K562 (cell line): ENCODE measurements around the gene SLC39A11. TPM values are rescaled to one million over a fixed set of nuclear protein-coding genes. Genes with fewer than 3 reads are reported as not detected.

Experiments used
- ATAC-seq: fragments of 200-7000 bp; cut with Tn5 transposase; 3 replicates; pipeline ENCODE4 v1.9.1; 2020; ENCODE audit warnings: moderate library complexity
- BruUV-seq: library from RNA; stranded (reverse); fragments of 400-500 nt; replicated peaks from 2 replicates; lab custom pipeline; 2021; lab: Mats Ljungman, UMichigan
- CTCF ChIA-PET: fragments of 300-600 bp; formaldehyde crosslinking; extraction: SDS; loops from one replicate; lab custom pipeline; 2021; ENCODE audit warnings: low intra/inter-chr PET ratio; lab: Yijun Ruan, JAX
- POLR2A ChIA-PET: fragments of 300-600, 350-650 bp; sonication (Branson Sonifier 250); formaldehyde crosslinking; extraction: SDS; loops from one replicate; lab custom pipeline; 2021; ENCODE audit warnings: antibody characterized with exemption, inconsistent platforms; lab: Yijun Ruan, JAX
- DNase-seq, 4 experiments: peaks; one replicate each; pipeline versions ENCODE4 v3.0.0 to v3.0.0-alpha.2; 2011 to 2018; ENCODE audit warnings: low spot score in 3 of 4, mixed read lengths in 3 of 4; ENCODE audit errors: extremely low read depth in 1 of 4
- FAIRE-seq: peaks from 2 replicates; lab custom pipeline; 2011; peaks lifted over from hg19 to GRCh38; lab: Jason Lieb, UNC
- H2AFZ ChIP-seq: 2 replicates; pipeline ENCODE4 v1.6.0; 2011; ENCODE audit warnings: low read depth, low read length, control low read depth, inconsistent platforms
- H3K27ac ChIP-seq: fragments of 200-600 bp; 3 replicates; pipeline ENCODE4 v1.8.0; 2011; ENCODE audit warnings: low read depth, mild to moderate bottlenecking, control low read depth, inconsistent platforms, low read length, moderate library complexity, mixed read lengths; ENCODE audit errors: extremely low read depth
- H3K27me3 ChIP-seq, 2 experiments: fragments of 300-600 bp in 1 of 2; 2 replicates in 1 of 2; 3 replicates in 1 of 2; pipeline versions ENCODE4 v1.6.0 to v1.8.0; 2011; ENCODE audit warnings: inconsistent platforms in 2 of 2, low read length in 2 of 2, mild to moderate bottlenecking in 1 of 2, mixed read lengths in 1 of 2, moderate library complexity in 1 of 2; ENCODE audit not compliant: control insufficient read depth in 2 of 2, insufficient read depth in 2 of 2
- H3K36me3 ChIP-seq: fragments of 300-600 bp; 3 replicates; pipeline ENCODE4 v1.8.0; 2011; ENCODE audit warnings: mild to moderate bottlenecking, low read length, inconsistent platforms; ENCODE audit not compliant: control insufficient read depth, insufficient read depth
- H3K4me1 ChIP-seq, 2 experiments: fragments of 200-600 bp in 1 of 2; replicated peaks in 1 of 2; 2 replicates in 1 of 2; 3 replicates in 1 of 2; pipeline versions ENCODE4 v1.5.1 to v1.8.0; 2011; ENCODE audit warnings: inconsistent platforms in 2 of 2, low read length in 2 of 2, mild to moderate bottlenecking in 1 of 2, mixed read lengths in 1 of 2, moderate library complexity in 1 of 2; ENCODE audit not compliant: control insufficient read depth in 2 of 2, insufficient read depth in 2 of 2
- H3K4me2 ChIP-seq: 2 replicates; pipeline ENCODE4 v1.6.1; 2011; ENCODE audit warnings: low read length, control low read depth, inconsistent platforms, mixed read lengths; ENCODE audit not compliant: insufficient read depth
- H3K4me3 ChIP-seq: fragments of 200-600 bp; sonication (generic), shearing (Covaris generic); 2 replicates; pipeline ENCODE4 v1.5.1; 2016; ENCODE audit warnings: control low read depth, inconsistent platforms
- H3K79me2 ChIP-seq: fragments of 200-600 bp; 3 replicates; pipeline ENCODE4 v1.8.0; 2011; ENCODE audit warnings: low read length, inconsistent platforms; ENCODE audit not compliant: control insufficient read depth, insufficient read depth
- H3K9ac ChIP-seq, 2 experiments: 2 replicates each; pipeline versions ENCODE4 v1.6.0 to v1.6.1; 2011; ENCODE audit warnings: low read depth in 2 of 2, low read length in 2 of 2, control low read depth in 1 of 2, inconsistent platforms in 1 of 2, mild to moderate bottlenecking in 1 of 2, mixed read lengths in 1 of 2; ENCODE audit not compliant: insufficient read depth in 1 of 2
- H3K9me1 ChIP-seq: one replicate; pipeline ENCODE4 v1.6.0; 2011; ENCODE audit warnings: inconsistent platforms, mild to moderate bottlenecking, low read length, moderate library complexity; ENCODE audit not compliant: control insufficient read depth, insufficient read depth
- H3K9me3 ChIP-seq: replicated peaks from 2 replicates; pipeline ENCODE4 v1.5.1; 2011; ENCODE audit warnings: low read depth, low read length, inconsistent platforms; ENCODE audit not compliant: control insufficient read depth, insufficient read depth
- H4K20me1 ChIP-seq: replicated peaks from 2 replicates; pipeline ENCODE4 v1.6.1; 2011; ENCODE audit warnings: low read length, inconsistent platforms, mixed read lengths; ENCODE audit not compliant: control insufficient read depth, insufficient read depth
- BRD4 ChIP-seq: fragments of 200-600 bp; sonication (generic); IDR thresholded peaks from 2 replicates; pipeline ENCODE4 v1.6.1; 2017; ENCODE audit warnings: inconsistent platforms
- CC2D1A ChIP-seq: fragments of 450-650 bp; IDR thresholded peaks from 2 replicates; pipeline ENCODE4 v1.6.1; 2017; ENCODE audit warnings: mild to moderate bottlenecking
- CHAMP1 ChIP-seq: fragments of 450-650 bp; IDR thresholded peaks from 2 replicates; pipeline ENCODE4 v1.6.1; 2016; ENCODE audit warnings: mild to moderate bottlenecking
- CHD2 ChIP-seq: IDR thresholded peaks from 2 replicates; pipeline ENCODE4 v1.6.1; 2011; ENCODE audit warnings: low read depth, low read length
- ELF1 ChIP-seq: fragments of 200-800 bp; sonication (Bioruptor generic); IDR thresholded peaks from 2 replicates; pipeline ENCODE4 v1.6.1; 2016; ENCODE audit warnings: missing genetic modification characterization, missing compliant biosample characterization
- FOXK2 ChIP-seq, 2 experiments: fragments of 450-650 bp; IDR thresholded peaks in 1 of 2; conservative IDR thresholded peaks in 1 of 2; 2 replicates each; pipeline ENCODE4 v1.6.1; 2016; ENCODE audit warnings: low read depth in 2 of 2, mild to moderate bottlenecking in 1 of 2
- GATAD2B ChIP-seq: fragments of 450-650 bp; IDR thresholded peaks from 2 replicates; pipeline ENCODE4 v1.6.1; 2017; ENCODE audit warnings: mild to moderate bottlenecking, borderline replicate concordance
- MEIS2 ChIP-seq: fragments of 450-650 bp; IDR thresholded peaks from 2 replicates; pipeline ENCODE4 v1.6.1; 2014; ENCODE audit warnings: mild to moderate bottlenecking; ENCODE audit not compliant: partially characterized antibody
- RAD21 ChIP-seq, 2 experiments: fragments of 250-450 bp in 1 of 2; fragments of 450-650 bp in 1 of 2; sonication (Bioruptor Pico) in 1 of 2; formaldehyde crosslinking in 1 of 2; IDR thresholded peaks in 1 of 2; conservative IDR thresholded peaks in 1 of 2; 2 replicates each; pipeline versions ENCODE4 v1.4.0 to v1.8.0; 2020 to 2022; ENCODE audit warnings: mild to moderate bottlenecking in 2 of 2, moderate library complexity in 1 of 2
- SIRT6 ChIP-seq: IDR thresholded peaks from one replicate; pipeline ENCODE4 v1.6.1; 2012; ENCODE audit warnings: low read depth, mild to moderate bottlenecking, control low read depth, inconsistent platforms, low read length, moderate library complexity
- SOX6 ChIP-seq: fragments of 450-650 bp; IDR thresholded peaks from 2 replicates; pipeline ENCODE4 v1.6.1; 2014; ENCODE audit warnings: mild to moderate bottlenecking
- SP1 ChIP-seq: sonication (generic); formaldehyde crosslinking; IDR thresholded peaks from 2 replicates; pipeline ENCODE4 v1.8.1; 2022; ENCODE audit warnings: mild to moderate bottlenecking, missing genetic modification reagents
- ZNF12 ChIP-seq: sonication (generic); formaldehyde crosslinking; IDR thresholded peaks from 2 replicates; pipeline ENCODE4 v1.4.0; 2020; ENCODE audit warnings: mild to moderate bottlenecking, missing genetic modification reagents
- ZNF140 ChIP-seq: fragments of 250-450 bp; sonication (Bioruptor Pico); IDR thresholded peaks from 2 replicates; pipeline ENCODE4 v1.8.0; 2021; ENCODE audit warnings: moderate library complexity, mild to moderate bottlenecking, inconsistent platforms
- ZNF146 ChIP-seq: IDR thresholded peaks from one replicate; pipeline ENCODE4 v1.6.1; 2018; ENCODE audit warnings: missing compliant biosample characterization; ENCODE audit not compliant: unreplicated experiment
- ZNF561 ChIP-seq: fragments of 450-650 bp; formaldehyde crosslinking; conservative IDR thresholded peaks from 2 replicates; pipeline ENCODE4 v1.4.0; 2020; ENCODE audit warnings: mild to moderate bottlenecking, moderate library complexity
- ZNF589 ChIP-seq: fragments of 200-800 bp; sonication (Bioruptor generic); IDR thresholded peaks from 2 replicates; pipeline ENCODE4 v1.6.1; 2016; ENCODE audit warnings: low read depth, missing genetic modification characterization, missing compliant biosample characterization
- ZNF766 ChIP-seq: fragments of 200-800 bp; sonication (Bioruptor generic); conservative IDR thresholded peaks from 2 replicates; pipeline ENCODE4 v1.6.1; 2016; ENCODE audit warnings: missing genetic modification characterization, missing compliant biosample characterization
- ZNF79 ChIP-seq: fragments of 250-450 bp; sonication (Bioruptor Pico); IDR thresholded peaks from 2 replicates; pipeline ENCODE4 v1.4.0; 2020; ENCODE audit warnings: low read depth, mild to moderate bottlenecking, moderate library complexity
- WGBS: fragments of 100-300 bp; shearing (Covaris generic); methylation state at CpG from one replicate; pipeline ENCODE4 v1.1.6; 2016; ENCODE audit warnings: low coverage, mixed read lengths; ENCODE audit not compliant: insufficient coverage; ENCODE audit errors: missing lambda C conversion rate; 5-methylcytosine and 5-hydroxymethylcytosine counted together
- in situ Hi-C: fragments of 300-500 bp; cut with MboI; formaldehyde crosslinking; loops from 4 replicates; pipeline ENCODE4 v1.15.0; 2018; ENCODE audit warnings: inconsistent platforms, mixed read lengths
- intact Hi-C: fragments of 100-400 bp; cut with micrococcal nuclease; formaldehyde crosslinking; loops from 2 replicates; pipeline ENCODE4 v1.14.2; 2022
- polyA plus RNA-seq, 8 experiments: library from polyadenylated mRNA; depleted of rRNA in 4 of 8; stranded (reverse) in 5 of 8; unstranded in 3 of 8; fragments of >200 nt; fragmentation: Nextera tagmentation in 2 of 8; fragmentation: Illumina TruSeq in 1 of 8; extraction: Ambion mirVana in 2 of 8; extraction: Trizol in 1 of 8; gene quantifications; 2 replicates each; pipeline versions ENCODE4 v1.2.1 to v1.2.3, GENCODE V29; 2011 to 2014; ENCODE audit warnings: inconsistent platforms in 1 of 8, missing spikeins in 1 of 8
- total RNA-seq, 7 experiments: library from RNA; depleted of rRNA in 6 of 7; stranded (reverse); fragments of >200 nt in 6 of 7; fragmentation: Illumina TruSeq in 2 of 7; extraction: Trizol in 2 of 7; gene quantifications; 2 replicates each; pipeline versions ENCODE4 v1.2.1 to v1.2.3, GENCODE V29; 2011 to 2021; ENCODE audit warnings: low replicate concordance in 1 of 7
- TF ChIP-seq, protein P1 (sequence below): sonication (generic); formaldehyde crosslinking; IDR thresholded peaks from 2 replicates; pipeline ENCODE4 v1.8.1; 2022; ENCODE audit warnings: missing genetic modification reagents

The SLC39A11 gene
- total and polyA plus RNA-seq, 9 of the 15 experiments (the other 6 are each of a cell fraction or from before 2014, with no cell fraction given) = 10.5 to 26.4 (median 13.4) TPM

GRCh38 chr17:72898725-72899124, 193.8 kb downstream of the SLC39A11 start:
- H3K79me2 ChIP-seq = no peaks in the 10 kb centered on the region
- ChIA-PET POLR2A (interaction anchor here (1.3 kb wide), 1 partner anchor 8 kb away, joined by 3 read pairs; no protein-coding TSS in a partner anchor), CTCF (no interaction called here)
- no peaks in the 10 kb centered on the region for H3K9me1 ChIP-seq
- in situ Hi-C loops (no loop called here), intact Hi-C loops (no loop called here)
- WGBS = 71% methylated on average over 9 of the region's 9 CpGs
- H3K36me3 ChIP-seq = no peaks in the 10 kb centered on the region; the same call in 2 of the 3 replicates
- ATAC-seq (no peak), FAIRE-seq (no peak), DNase-seq (no peak)
- H3K9me3 ChIP-seq = no peaks in the 10 kb centered on the region
- peaks cover 5 to 17% of the 10 kb centered on the region in 2 experiments; a peak in 4 of 5 replicates for H3K4me1 ChIP-seq
- no peak overlapping the region for H3K27ac ChIP-seq
- H2AFZ ChIP-seq = no peak overlapping the region
- TF ChIP-seq CHD2 = no peak
- no peak for TF ChIP-seq SOX6
- TF ChIP-seq ZNF146 (CRISPR knock-in tag) = no peak
- TF ChIP-seq CHAMP1 = no peak
- TF ChIP-seq ZNF12 (CRISPR knock-in tag) = no peak
- TF ChIP-seq FOXK2 (conservative IDR thresholded peaks at IDR 0.05 in 1 of 2, IDR thresholded peaks at IDR 0.05 in 1 of 2; ENCODE audit: low read depth in 2 of 2) = no peak
- TF ChIP-seq GATAD2B = no peak
- no peak for TF ChIP-seq CC2D1A
- TF ChIP-seq SIRT6 = no peak
- no peak for TF ChIP-seq ZNF589
- TF ChIP-seq ZNF140 (CRISPR knock-in tag) = no peak
- TF ChIP-seq, protein P1, sequence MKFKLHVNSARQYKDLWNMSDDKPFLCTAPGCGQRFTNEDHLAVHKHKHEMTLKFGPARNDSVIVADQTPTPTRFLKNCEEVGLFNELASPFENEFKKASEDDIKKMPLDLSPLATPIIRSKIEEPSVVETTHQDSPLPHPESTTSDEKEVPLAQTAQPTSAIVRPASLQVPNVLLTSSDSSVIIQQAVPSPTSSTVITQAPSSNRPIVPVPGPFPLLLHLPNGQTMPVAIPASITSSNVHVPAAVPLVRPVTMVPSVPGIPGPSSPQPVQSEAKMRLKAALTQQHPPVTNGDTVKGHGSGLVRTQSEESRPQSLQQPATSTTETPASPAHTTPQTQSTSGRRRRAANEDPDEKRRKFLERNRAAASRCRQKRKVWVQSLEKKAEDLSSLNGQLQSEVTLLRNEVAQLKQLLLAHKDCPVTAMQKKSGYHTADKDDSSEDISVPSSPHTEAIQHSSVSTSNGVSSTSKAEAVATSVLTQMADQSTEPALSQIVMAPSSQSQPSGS (CRISPR knock-in tag) = no peak
- TF ChIP-seq ELF1 = no peak
- no peak for TF ChIP-seq MEIS2
- TF ChIP-seq RAD21 (CRISPR knock-in tag; conservative IDR thresholded peaks at IDR 0.05 in 1 of 2, IDR thresholded peaks at IDR 0.05 in 1 of 2) = no peak
- TF ChIP-seq ZNF79 (CRISPR knock-in tag) = no peak
- no peak for TF ChIP-seq ZNF561
- no peak for TF ChIP-seq ZNF766 (CRISPR knock-in tag)
- no peak for TF ChIP-seq BRD4
- TF ChIP-seq SP1 (CRISPR knock-in tag) = no peak
- no peak overlapping the region for H3K9ac ChIP-seq
- no peaks in the 10 kb centered on the region for H3K27me3 ChIP-seq
- no peak overlapping the region for H3K4me2 ChIP-seq
- H4K20me1 ChIP-seq = no peaks in the 10 kb centered on the region
- H3K4me3 ChIP-seq = no peak overlapping the region
- BruUV-seq = no TSS peak
